ENCODE measurements around the gene ABCC9.

- TF ChIP-seq EZH2 (IDR thresholded peaks at IDR 0.05; ENCODE audit: borderline replicate concordance, low read depth, low read length, severe bottlenecking): no peak
- no peak for TF ChIP-seq MAX (IDR thresholded peaks at IDR 0.05; ENCODE audit: insufficient read depth, insufficient read length)
- no peak for TF ChIP-seq CTCF (IDR thresholded peaks at IDR 0.05; ENCODE audit: extremely low read depth in 1 of 2, insufficient read depth in 1 of 2, low read depth in 1 of 2, low read length in 2 of 2)
- no peak for TF ChIP-seq POLR2A (IDR thresholded peaks at IDR 0.05; ENCODE audit: low read depth, low read length)
- TF ChIP-seq POLR2AphosphoS5 (IDR thresholded peaks at IDR 0.05; ENCODE audit: insufficient read depth, low read depth, low read length): no peak
- no peak for TF ChIP-seq FOS (IDR thresholded peaks at IDR 0.05; ENCODE audit: borderline replicate concordance, insufficient read depth, low read length)
- TF ChIP-seq JUN (IDR thresholded peaks at IDR 0.05; ENCODE audit: borderline replicate concordance, insufficient read depth, insufficient read length, low read depth): no peak
- no peak for TF ChIP-seq MYC (IDR thresholded peaks at IDR 0.05; ENCODE audit: low read depth, low read length)
Measured at GRCh38 chr12:21860534-21860933, 80.7 kb downstream of the ABCC9 start.
